ENCODE measurements around the gene INSL3.

DNA sequence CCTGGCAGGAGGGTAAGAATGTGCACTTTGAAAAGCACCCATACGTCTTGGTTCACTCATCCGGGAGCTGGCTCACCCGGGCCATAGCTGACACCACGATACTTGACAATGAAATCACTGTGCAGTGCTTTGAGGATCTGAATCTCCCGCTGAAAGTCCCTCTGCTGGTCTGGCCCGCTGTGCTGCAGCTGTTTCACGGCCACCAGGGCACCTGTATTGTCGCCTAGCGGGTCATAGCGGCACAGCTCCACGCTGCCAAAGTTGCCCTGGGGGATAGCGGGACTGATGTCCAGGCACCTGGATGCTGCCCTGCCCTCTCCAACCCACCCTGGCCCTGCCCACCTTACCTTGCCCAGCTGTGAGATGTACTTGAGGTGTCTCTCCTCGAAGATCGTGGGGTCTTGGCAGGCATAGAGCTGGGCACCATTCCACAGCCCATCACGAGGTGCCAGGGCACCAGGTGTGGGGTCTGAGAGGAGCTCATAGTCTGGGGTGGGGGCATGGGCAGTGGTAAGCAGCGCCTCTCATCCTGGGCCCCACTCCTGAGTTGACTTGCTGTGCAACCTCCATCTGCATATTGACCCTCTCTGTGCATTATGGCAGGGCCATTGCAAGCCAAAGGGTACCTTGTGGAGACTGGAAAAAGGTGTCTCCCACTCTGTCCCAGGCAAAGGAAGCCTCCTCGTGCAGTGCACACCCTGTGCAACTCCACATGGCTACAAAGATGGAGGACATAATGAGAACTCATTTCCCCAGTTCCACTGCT lies 11.3 kb upstream of the INSL3 start:
- TF ChIP-seq, protein P1, sequence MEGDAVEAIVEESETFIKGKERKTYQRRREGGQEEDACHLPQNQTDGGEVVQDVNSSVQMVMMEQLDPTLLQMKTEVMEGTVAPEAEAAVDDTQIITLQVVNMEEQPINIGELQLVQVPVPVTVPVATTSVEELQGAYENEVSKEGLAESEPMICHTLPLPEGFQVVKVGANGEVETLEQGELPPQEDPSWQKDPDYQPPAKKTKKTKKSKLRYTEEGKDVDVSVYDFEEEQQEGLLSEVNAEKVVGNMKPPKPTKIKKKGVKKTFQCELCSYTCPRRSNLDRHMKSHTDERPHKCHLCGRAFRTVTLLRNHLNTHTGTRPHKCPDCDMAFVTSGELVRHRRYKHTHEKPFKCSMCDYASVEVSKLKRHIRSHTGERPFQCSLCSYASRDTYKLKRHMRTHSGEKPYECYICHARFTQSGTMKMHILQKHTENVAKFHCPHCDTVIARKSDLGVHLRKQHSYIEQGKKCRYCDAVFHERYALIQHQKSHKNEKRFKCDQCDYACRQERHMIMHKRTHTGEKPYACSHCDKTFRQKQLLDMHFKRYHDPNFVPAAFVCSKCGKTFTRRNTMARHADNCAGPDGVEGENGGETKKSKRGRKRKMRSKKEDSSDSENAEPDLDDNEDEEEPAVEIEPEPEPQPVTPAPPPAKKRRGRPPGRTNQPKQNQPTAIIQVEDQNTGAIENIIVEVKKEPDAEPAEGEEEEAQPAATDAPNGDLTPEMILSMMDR (IDR thresholded peaks at IDR 0.05): no peak
- TF ChIP-seq EZH2 (IDR thresholded peaks at IDR 0.05; ENCODE audit: borderline replicate concordance, insufficient read depth, low read depth, low read length, poor library complexity, severe bottlenecking): no peak
